T-helper 2 cell treated with Interferon-gamma antibody and Interleukin-4, amounts not matched to agents 5 μg/mL and 100 μg/mL, for 36 hours (primary cell): ENCODE measurements around the gene OSGEPL1.
A peak's percentile ranks its signal among the peaks of the same experiment; 100 is the strongest.

ENCODE experiments used
- DNase-seq: peaks from one replicate; pipeline ENCODE4 v3.0.0; 2021; ENCODE audit warnings: low spot score
- H3K27ac Mint-ChIP-seq: one replicate; pipeline ENCODE4 v1.8.0; 2021; ENCODE audit warnings: mild to moderate bottlenecking, mixed read lengths
- H3K27me3 Mint-ChIP-seq: one replicate; pipeline ENCODE4 v1.8.0; 2021; ENCODE audit warnings: low read depth, mixed read lengths
- H3K36me3 Mint-ChIP-seq: one replicate; pipeline ENCODE4 v1.8.0; 2021; ENCODE audit warnings: low read depth, mixed read lengths
- H3K4me1 Mint-ChIP-seq: one replicate; pipeline ENCODE4 v1.8.0; 2021; ENCODE audit warnings: low read depth, mixed read lengths
- H3K4me3 Mint-ChIP-seq: one replicate; pipeline ENCODE4 v1.8.0; 2022; ENCODE audit warnings: mild to moderate bottlenecking, moderate library complexity, mixed read lengths
- H3K9me3 Mint-ChIP-seq: one replicate; pipeline ENCODE4 v1.8.0; 2021; ENCODE audit warnings: mixed read lengths

The OSGEPL1 gene

GRCh38 chr2:189709501-189710221 lies 52.9 kb downstream of the OSGEPL1 start:
- H3K27ac Mint-ChIP-seq, result no peak overlapping the region
- no peak overlapping the region for H3K4me3 Mint-ChIP-seq
- H3K27me3 Mint-ChIP-seq, result no peaks in the 10 kb centered on the region
- H3K4me1 Mint-ChIP-seq, result no peaks in the 10 kb centered on the region
- peaks cover 10% of the 10 kb centered on the region for H3K9me3 Mint-ChIP-seq
- peaks cover 8% of the 10 kb centered on the region for H3K36me3 Mint-ChIP-seq
- no peak for DNase-seq

- H3K9me3 Mint-ChIP-seq, result no peaks in the 10 kb centered on the region
- H3K27ac Mint-ChIP-seq, result no peak overlapping the region
- peaks cover 1% of the 10 kb centered on the region for H3K4me1 Mint-ChIP-seq
- no peak overlapping the region for H3K4me3 Mint-ChIP-seq
- DNase-seq, result no peak
- no peaks in the 10 kb centered on the region for H3K27me3 Mint-ChIP-seq
- no peaks in the 10 kb centered on the region for H3K36me3 Mint-ChIP-seq
These were observed 60.5 kb downstream of the OSGEPL1 start for GRCh38 chr2:189702071-189702470.

DNA sequence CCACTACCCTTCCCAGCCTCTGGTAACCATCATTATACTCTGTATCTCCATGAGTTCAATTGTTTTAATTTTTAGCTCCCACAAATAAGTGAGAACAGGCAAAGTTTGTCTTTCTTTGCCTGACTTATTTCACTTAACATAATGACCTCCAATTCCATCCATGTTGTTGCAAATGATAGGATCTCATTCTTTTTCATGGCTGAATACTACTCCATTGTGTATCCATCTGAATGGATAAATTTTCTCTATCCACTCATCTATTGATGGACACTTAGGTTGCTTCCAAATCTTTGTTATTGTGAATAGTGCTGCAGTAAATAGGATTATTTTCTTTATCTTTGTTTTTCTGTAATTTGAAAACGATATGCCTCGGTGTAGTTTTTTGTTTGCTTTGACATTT lies 61.9 kb downstream of the OSGEPL1 start:
- Mint-ChIP-seq H3K9me3 (no peaks in the 10 kb centered on the region), H3K36me3 (no peaks in the 10 kb centered on the region), H3K4me3 (no peak overlapping the region), H3K4me1 (peaks cover 1% of the 10 kb centered on the region), H3K27me3 (no peaks in the 10 kb centered on the region), H3K27ac (no peak overlapping the region)
- no peak for DNase-seq

DNA sequence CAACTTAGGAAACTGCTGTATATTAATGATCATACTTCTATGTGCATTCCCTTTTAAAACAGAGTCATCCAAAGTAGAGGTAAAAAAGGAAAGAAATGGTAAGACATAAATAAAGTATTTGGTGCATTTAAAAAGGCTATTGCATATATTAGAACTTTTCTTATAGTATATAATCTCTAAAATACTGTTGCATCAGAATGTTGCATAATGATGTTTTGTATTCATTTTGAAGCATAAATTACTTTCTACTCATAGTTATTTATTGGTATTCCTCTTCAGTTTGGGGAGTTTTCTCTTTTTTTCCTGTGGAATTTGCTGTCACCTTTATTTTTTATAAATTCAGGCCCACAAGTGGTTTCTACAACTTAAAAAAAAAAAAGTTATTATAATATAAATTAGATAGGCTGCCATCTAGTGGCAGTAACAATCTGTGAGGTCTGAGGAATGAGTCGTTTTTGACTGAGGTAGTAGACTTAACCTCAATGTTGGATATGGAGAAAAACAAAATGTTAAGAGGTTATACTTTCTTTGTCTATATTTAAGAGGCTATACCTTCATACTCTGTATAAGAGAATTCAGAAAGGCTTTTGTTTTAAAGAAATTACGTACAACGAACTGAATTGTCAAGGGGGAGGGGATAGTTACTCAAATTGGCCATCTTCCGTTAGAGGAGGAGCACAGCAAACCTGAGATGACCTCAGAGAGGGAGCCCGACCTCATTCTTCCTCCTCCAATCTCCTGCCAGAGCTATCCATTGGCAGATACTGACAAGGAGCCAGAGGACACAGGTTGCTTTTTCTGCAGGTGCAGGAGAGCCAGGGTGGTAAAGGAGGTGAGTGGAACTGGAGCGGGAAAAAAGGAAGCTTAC lies 64.3 kb downstream of the OSGEPL1 start:
- peak overlapping the region; percentile 0 for H3K27ac Mint-ChIP-seq
- DNase-seq, result no peak
- no peak overlapping the region for H3K4me3 Mint-ChIP-seq
- H3K9me3 Mint-ChIP-seq, result no peaks in the 10 kb centered on the region
- H3K27me3 Mint-ChIP-seq, result no peaks in the 10 kb centered on the region
- H3K36me3 Mint-ChIP-seq, result no peaks in the 10 kb centered on the region
- peaks cover 1% of the 10 kb centered on the region for H3K4me1 Mint-ChIP-seq
